ENCODE data around the gene GALC.
A peak's percentile ranks its signal among the peaks of the same experiment; 100 is the strongest.

The GALC gene

GRCh38 chr14:88005978-88006851, 13.2 kb upstream of the GALC start:
- peak; percentile 45 for DNase-seq

- DNase-seq: no peak
Measured at GRCh38 chr14:88005050-88005481, 12.1 kb upstream of the GALC start, which contains the start of gene GPR65. Gene GPR65 (plus strand): TSS chr14:88005135. CDS start chr14:88010848, 5,713 bp downstream.

- no peak for DNase-seq
Measured at GRCh38 chr14:88004506-88005036, 11.6 kb upstream of the GALC start.

GRCh38 chr14:88003425-88003824, 10.4 kb upstream of the GALC start:
- no peak for DNase-seq

- no peak for DNase-seq
Measured at GRCh38 chr14:88002421-88003075, 9.6 kb upstream of the GALC start.

- no peak for DNase-seq
Measured at GRCh38 chr14:87999277-87999676, 6.3 kb upstream of the GALC start.

- DNase-seq: no peak
Measured at GRCh38 chr14:87998482-87998881, 5.5 kb upstream of the GALC start.

GRCh38 chr14:87996291-87996592, 3.3 kb upstream of the GALC start:
- no peak for DNase-seq

GRCh38 chr14:87995500-87996290, 2.7 kb upstream of the GALC start:
- no peak for DNase-seq

GRCh38 chr14:87994974-87995373, 2.0 kb upstream of the GALC start:
- DNase-seq: no peak

- DNase-seq: no peak
Measured at GRCh38 chr14:87992346-87992717, 650 bp downstream of the GALC start.

GRCh38 chr14:87990682-87991081, 2.3 kb downstream of the GALC start:
- DNase-seq: no peak

GRCh38 chr14:87989956-87990299, 3.1 kb downstream of the GALC start:
- DNase-seq: no peak

- DNase-seq: no peak
Measured at GRCh38 chr14:87989221-87989955, 3.6 kb downstream of the GALC start.

GRCh38 chr14:87979689-87980088, 13.3 kb downstream of the GALC start:
- no peak for DNase-seq

- no peak for DNase-seq
Measured at GRCh38 chr14:87975636-87976035, 17.3 kb downstream of the GALC start.

GRCh38 chr14:87971010-87971409, 22.0 kb downstream of the GALC start:
- no peak for DNase-seq

- DNase-seq: no peak
Measured at GRCh38 chr14:87967496-87967895, 25.5 kb downstream of the GALC start.

- DNase-seq: no peak
Measured at GRCh38 chr14:87966816-87967215, 26.2 kb downstream of the GALC start.

GRCh38 chr14:87961246-87961645, 31.7 kb downstream of the GALC start:
- no peak for DNase-seq

GRCh38 chr14:87960013-87960787, 32.8 kb downstream of the GALC start:
- DNase-seq: no peak

GRCh38 chr14:87955501-87955900, 37.5 kb downstream of the GALC start:
- DNase-seq: no peak

Measured in stimulated activated CD4-positive, alpha-beta T cell treated with anti-CD3 and anti-CD28 coated beads, Interleukin-4, amount 100 ng/mL, for 1 hour (primary cell).